Neural cell (in vitro differentiated cells): ENCODE results near the gene LDB2. TPM values are rescaled to one million over a fixed set of nuclear protein-coding genes. Genes with fewer than 3 reads are reported as not detected.
A peak's percentile ranks its signal among the peaks of the same experiment; 100 is the strongest.

Experiments
- H2AFZ ChIP-seq: fragments of 200-600, 300-800 bp; sonication (generic), shearing (Covaris generic); 2 replicates; pipeline ENCODE4 v1.6.0; 2014; ENCODE audit warnings: low read depth, mild to moderate bottlenecking, antibody characterized with exemption, low read length, moderate library complexity
- H3F3A ChIP-seq: fragments of 200-600 bp; shearing (Covaris generic); 2 replicates; pipeline ENCODE4 v1.6.1; 2016; ENCODE audit warnings: mild to moderate bottlenecking, moderate library complexity, mixed read lengths, antibody characterized with exemption, low read length; ENCODE audit not compliant: insufficient read depth, poor library complexity, severe bottlenecking
- H3K27ac ChIP-seq: fragments of 200-600, 300-800 bp; sonication (generic), shearing (Covaris generic); 2 replicates; pipeline ENCODE4 v1.5.1; 2014; ENCODE audit warnings: mild to moderate bottlenecking, low read length, moderate library complexity
- H3K27me3 ChIP-seq: fragments of 300-800, 200-600 bp; sonication (generic), shearing (Covaris generic); 2 replicates; pipeline ENCODE4 v1.6.0; 2014; ENCODE audit warnings: mild to moderate bottlenecking, low read depth, low read length, moderate library complexity; ENCODE audit not compliant: insufficient read depth
- H3K36me3 ChIP-seq: fragments of 300-800, 200-600 bp; sonication (generic), shearing (Covaris generic); 2 replicates; pipeline ENCODE4 v1.5.1; 2014; ENCODE audit warnings: mild to moderate bottlenecking, antibody characterized with exemption, low read length, moderate library complexity; ENCODE audit not compliant: insufficient read depth
- H3K4me2 ChIP-seq: fragments of 300-800, 200-600 bp; sonication (generic), shearing (Covaris generic); 2 replicates; pipeline ENCODE4 v1.6.0; 2014; ENCODE audit warnings: mild to moderate bottlenecking, low read length
- H3K4me3 ChIP-seq: fragments of 300-800, 200-600 bp; sonication (generic), shearing (Covaris generic); 2 replicates; pipeline ENCODE4 v1.5.1; 2014; ENCODE audit warnings: mild to moderate bottlenecking, low read length, moderate library complexity
- H3K79me2 ChIP-seq: fragments of 200-600 bp; shearing (Covaris generic); replicated peaks from 2 replicates; pipeline ENCODE4 v1.6.0; 2014; ENCODE audit warnings: mild to moderate bottlenecking, low read length, moderate library complexity; ENCODE audit not compliant: insufficient read depth
- H3K9ac ChIP-seq: fragments of 300-800, 200-600 bp; sonication (generic), shearing (Covaris generic); 2 replicates; pipeline ENCODE4 v1.6.1; 2016; ENCODE audit warnings: mild to moderate bottlenecking, low read length, mixed read lengths
- H3K9me2 ChIP-seq: fragments of 200-600 bp; shearing (Covaris generic); 2 replicates; pipeline ENCODE4 v1.6.1; 2016; ENCODE audit warnings: mild to moderate bottlenecking, low read length, mixed read lengths; ENCODE audit not compliant: insufficient read depth
- H3K9me3 ChIP-seq: fragments of 200-600, 300-800 bp; sonication (generic), shearing (Covaris generic); 2 replicates; pipeline ENCODE4 v1.6.1; 2016; ENCODE audit warnings: mild to moderate bottlenecking, mixed run types, low read length, moderate library complexity, mixed read lengths
- H4K20me1 ChIP-seq: fragments of 200-600 bp; shearing (Covaris generic); 2 replicates; pipeline ENCODE4 v1.6.1; 2016; ENCODE audit warnings: mild to moderate bottlenecking, mixed run types; ENCODE audit not compliant: insufficient read depth
- CTCF ChIP-seq: fragments of 450-650 bp; IDR thresholded peaks from 2 replicates; pipeline ENCODE4 v1.5.1; 2014; ENCODE audit warnings: antibody characterized with exemption, mild to moderate bottlenecking, moderate library complexity; ENCODE audit not compliant: poor library complexity, severe bottlenecking
- EP300 ChIP-seq: fragments of 450-650 bp; conservative IDR thresholded peaks from 2 replicates; pipeline ENCODE4 v1.6.1; 2014; ENCODE audit warnings: antibody characterized with exemption, mild to moderate bottlenecking, moderate library complexity; ENCODE audit not compliant: poor library complexity, severe bottlenecking
- EZH2 ChIP-seq: fragments of 200-600, 300-800 bp; shearing (Covaris generic), sonication (generic); IDR thresholded peaks from 2 replicates; pipeline ENCODE4 v1.6.1; 2014; ENCODE audit warnings: antibody characterized with exemption, low read length, borderline replicate concordance, mild to moderate bottlenecking; ENCODE audit not compliant: insufficient read depth, poor library complexity, severe bottlenecking
- MXI1 ChIP-seq: fragments of 450-650 bp; conservative IDR thresholded peaks from 2 replicates; pipeline ENCODE4 v1.6.1; 2014; ENCODE audit warnings: antibody characterized with exemption, mild to moderate bottlenecking; ENCODE audit not compliant: poor library complexity, severe bottlenecking
- POLR2AphosphoS5 ChIP-seq: IDR thresholded peaks from 2 replicates; pipeline ENCODE4 v1.6.1; 2012
- RAD21 ChIP-seq: fragments of 450-650 bp; conservative IDR thresholded peaks from 2 replicates; pipeline ENCODE4 v1.6.1; 2014; ENCODE audit warnings: antibody characterized with exemption, mild to moderate bottlenecking, moderate library complexity
- REST ChIP-seq: IDR thresholded peaks from 2 replicates; pipeline ENCODE4 v1.6.1; 2012; ENCODE audit warnings: borderline replicate concordance
- SMC3 ChIP-seq: fragments of 450-650 bp; conservative IDR thresholded peaks from 2 replicates; pipeline ENCODE4 v1.6.1; 2014; ENCODE audit warnings: antibody characterized with exemption, mild to moderate bottlenecking, moderate library complexity; ENCODE audit not compliant: poor library complexity
- TAF1 ChIP-seq: IDR thresholded peaks from 2 replicates; pipeline ENCODE4 v1.6.1; 2012; ENCODE audit warnings: low read depth
- polyA plus RNA-seq: library from polyadenylated mRNA; depleted of rRNA; stranded (reverse); fragments of >200 nt; gene quantifications from 2 replicates; pipeline ENCODE4 v1.2.3, GENCODE V29; 2014

The LDB2 gene
- polyA plus RNA-seq, 1 donor from 2014 or later: 58.9 TPM

- Histone ChIP-seq H3K4me3 (peak overlapping the region; percentile 63), H2AFZ (no peak overlapping the region), H3K27ac (no peak overlapping the region), H3F3A (peaks cover 4% of the 10 kb centered on the region), H3K9me3 (no peaks in the 10 kb centered on the region), H3K79me2 (peaks cover 37% of the 10 kb centered on the region), H4K20me1 (no peaks in the 10 kb centered on the region), H3K9ac (peak overlapping the region; percentile 14), H3K27me3 (no peaks in the 10 kb centered on the region), H3K9me2 (no peaks in the 10 kb centered on the region), H3K4me2 (peak overlapping the region; percentile 59), H3K36me3 (no peaks in the 10 kb centered on the region)
- TF ChIP-seq SMC3 (no peak), MXI1 (no peak), EP300 (no peak), CTCF (no peak), RAD21 (no peak), REST (no peak), POLR2AphosphoS5 (no peak)
These were observed 1.3 kb downstream of the LDB2 start for GRCh38 chr4:16896881-16897750.

- Histone ChIP-seq H3K36me3 (no peaks in the 10 kb centered on the region), H3K27ac (no peak overlapping the region), H3K9me2 (no peaks in the 10 kb centered on the region), H3K27me3 (no peaks in the 10 kb centered on the region), H2AFZ (no peak overlapping the region), H3K4me3 (peak overlapping the region; percentile 24), H3K4me2 (no peak overlapping the region), H3K9me3 (no peaks in the 10 kb centered on the region), H3K79me2 (peaks cover 37% of the 10 kb centered on the region), H3F3A (no peaks in the 10 kb centered on the region), H4K20me1 (no peaks in the 10 kb centered on the region), H3K9ac (no peak overlapping the region)
- TF ChIP-seq MXI1 (no peak), EP300 (no peak), EZH2 (no peak), REST (no peak), POLR2AphosphoS5 (no peak), SMC3 (no peak), CTCF (no peak), RAD21 (no peak), TAF1 (no peak)
These were observed 4.0 kb downstream of the LDB2 start for GRCh38 chr4:16894406-16894805.
